HG02610 (cell line): ENCODE results near the gene DIS3L2.
"Not testable (repeated sequence)": the region's sequence is repeated elsewhere in the genome, so short reads cannot be mapped to it uniquely, and the experiment has no call there.

Experiments
- ATAC-seq: cut with Tn5 transposase; IDR thresholded peaks from one replicate; pipeline ENCODE4 v1.9.1; 2021; ENCODE audit warnings: mild to moderate bottlenecking, moderate library complexity; ENCODE audit not compliant: unreplicated experiment

Gene DIS3L2

GRCh38 chr2:232111551-232111950 lies 150.0 kb downstream of the DIS3L2 start:
- no peak for ATAC-seq

- no peak for ATAC-seq
Observed at GRCh38 chr2:232113821-232114220, 152.3 kb downstream of the DIS3L2 start.

- not testable (repeated sequence) for ATAC-seq
Observed at GRCh38 chr2:232115728-232116361, 154.3 kb downstream of the DIS3L2 start.

- ATAC-seq = peak; percentile 63
Observed at GRCh38 chr2:232116852-232117251, 155.3 kb downstream of the DIS3L2 start.

- ATAC-seq = peak; percentile 27
Observed at GRCh38 chr2:232117413-232117812, 155.9 kb downstream of the DIS3L2 start.

GRCh38 chr2:232120911-232121310 lies 159.4 kb downstream of the DIS3L2 start:
- ATAC-seq = no peak

GRCh38 chr2:232124309-232124708 lies 162.8 kb downstream of the DIS3L2 start:
- ATAC-seq = no peak

- no peak for ATAC-seq
Observed at GRCh38 chr2:232126301-232127099, 165.0 kb downstream of the DIS3L2 start.

GRCh38 chr2:232129483-232129882 lies 168.0 kb downstream of the DIS3L2 start:
- ATAC-seq = no peak

- no peak for ATAC-seq
Observed at GRCh38 chr2:232132181-232132580, 170.7 kb downstream of the DIS3L2 start.

GRCh38 chr2:232133078-232133477 lies 171.6 kb downstream of the DIS3L2 start:
- ATAC-seq = no peak

- no peak for ATAC-seq
Observed at GRCh38 chr2:232134939-232135338, 173.4 kb downstream of the DIS3L2 start.

- no peak for ATAC-seq
Observed at GRCh38 chr2:232137356-232138147, 176.0 kb downstream of the DIS3L2 start.

- no peak for ATAC-seq
Observed at GRCh38 chr2:232138441-232138840, 176.9 kb downstream of the DIS3L2 start.

- ATAC-seq = no peak
Observed at GRCh38 chr2:232139171-232139594, 177.7 kb downstream of the DIS3L2 start.

GRCh38 chr2:232139786-232140562 lies 178.5 kb downstream of the DIS3L2 start:
- ATAC-seq = no peak

GRCh38 chr2:232141591-232141990 lies 180.1 kb downstream of the DIS3L2 start:
- no peak for ATAC-seq

GRCh38 chr2:232142049-232142448 lies 180.5 kb downstream of the DIS3L2 start:
- no peak for ATAC-seq

GRCh38 chr2:232142502-232142901 lies 181.0 kb downstream of the DIS3L2 start:
- ATAC-seq = no peak

- no peak for ATAC-seq
Observed at GRCh38 chr2:232146294-232146693, 184.8 kb downstream of the DIS3L2 start.
